ENCODE data around the gene TEX13B. TPM values are rescaled to one million over a fixed set of nuclear protein-coding genes. Genes with fewer than 3 reads are reported as not detected.

The TEX13B gene
- polyA plus RNA-seq, 1 donor from 2014 or later = not detected

DNA sequence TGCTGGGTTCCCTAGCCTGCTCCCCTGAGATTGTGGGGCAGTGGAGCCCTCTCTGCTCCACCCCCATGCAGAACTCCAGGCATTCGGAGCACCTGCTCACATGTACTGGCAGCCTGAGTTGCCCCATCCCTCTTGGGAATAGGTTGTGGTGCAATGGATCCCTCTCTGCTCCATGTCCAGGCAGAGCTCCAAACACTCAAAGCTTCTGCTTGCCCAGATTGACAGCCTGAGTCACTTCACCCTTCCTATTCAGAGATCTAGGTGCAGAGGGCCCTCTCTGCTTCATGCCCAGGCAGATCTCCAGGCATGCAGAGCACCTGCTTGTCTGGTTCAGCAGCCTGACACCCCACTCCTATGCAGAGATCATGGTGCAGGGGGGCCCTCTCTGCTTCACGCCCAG is 18.6 kb upstream of the TEX13B start:
- Histone ChIP-seq H3F3A (ENCODE audit: insufficient read depth, low read length, poor library complexity, severe bottlenecking) (no peaks in the 10 kb centered on the region), H3K4me2 (ENCODE audit: low read length) (no peak overlapping the region)
- TF ChIP-seq RAD21 (conservative IDR thresholded peaks at IDR 0.05) (no peak), MXI1 (conservative IDR thresholded peaks at IDR 0.05; ENCODE audit: poor library complexity, severe bottlenecking) (no peak), TAF1 (IDR thresholded peaks at IDR 0.05; ENCODE audit: low read depth) (no peak), EZH2 (IDR thresholded peaks at IDR 0.05; ENCODE audit: borderline replicate concordance, insufficient read depth, low read length, poor library complexity, severe bottlenecking) (no peak), SMC3 (conservative IDR thresholded peaks at IDR 0.05; ENCODE audit: poor library complexity) (no peak), POLR2AphosphoS5 (IDR thresholded peaks at IDR 0.05) (no peak), EP300 (conservative IDR thresholded peaks at IDR 0.05; ENCODE audit: poor library complexity, severe bottlenecking) (no peak)
- TF ChIP-seq, protein P1, sequence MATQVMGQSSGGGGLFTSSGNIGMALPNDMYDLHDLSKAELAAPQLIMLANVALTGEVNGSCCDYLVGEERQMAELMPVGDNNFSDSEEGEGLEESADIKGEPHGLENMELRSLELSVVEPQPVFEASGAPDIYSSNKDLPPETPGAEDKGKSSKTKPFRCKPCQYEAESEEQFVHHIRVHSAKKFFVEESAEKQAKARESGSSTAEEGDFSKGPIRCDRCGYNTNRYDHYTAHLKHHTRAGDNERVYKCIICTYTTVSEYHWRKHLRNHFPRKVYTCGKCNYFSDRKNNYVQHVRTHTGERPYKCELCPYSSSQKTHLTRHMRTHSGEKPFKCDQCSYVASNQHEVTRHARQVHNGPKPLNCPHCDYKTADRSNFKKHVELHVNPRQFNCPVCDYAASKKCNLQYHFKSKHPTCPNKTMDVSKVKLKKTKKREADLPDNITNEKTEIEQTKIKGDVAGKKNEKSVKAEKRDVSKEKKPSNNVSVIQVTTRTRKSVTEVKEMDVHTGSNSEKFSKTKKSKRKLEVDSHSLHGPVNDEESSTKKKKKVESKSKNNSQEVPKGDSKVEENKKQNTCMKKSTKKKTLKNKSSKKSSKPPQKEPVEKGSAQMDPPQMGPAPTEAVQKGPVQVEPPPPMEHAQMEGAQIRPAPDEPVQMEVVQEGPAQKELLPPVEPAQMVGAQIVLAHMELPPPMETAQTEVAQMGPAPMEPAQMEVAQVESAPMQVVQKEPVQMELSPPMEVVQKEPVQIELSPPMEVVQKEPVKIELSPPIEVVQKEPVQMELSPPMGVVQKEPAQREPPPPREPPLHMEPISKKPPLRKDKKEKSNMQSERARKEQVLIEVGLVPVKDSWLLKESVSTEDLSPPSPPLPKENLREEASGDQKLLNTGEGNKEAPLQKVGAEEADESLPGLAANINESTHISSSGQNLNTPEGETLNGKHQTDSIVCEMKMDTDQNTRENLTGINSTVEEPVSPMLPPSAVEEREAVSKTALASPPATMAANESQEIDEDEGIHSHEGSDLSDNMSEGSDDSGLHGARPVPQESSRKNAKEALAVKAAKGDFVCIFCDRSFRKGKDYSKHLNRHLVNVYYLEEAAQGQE (IDR thresholded peaks at IDR 0.05; ENCODE audit: borderline replicate concordance) = no peak
- TF ChIP-seq, protein P2, sequence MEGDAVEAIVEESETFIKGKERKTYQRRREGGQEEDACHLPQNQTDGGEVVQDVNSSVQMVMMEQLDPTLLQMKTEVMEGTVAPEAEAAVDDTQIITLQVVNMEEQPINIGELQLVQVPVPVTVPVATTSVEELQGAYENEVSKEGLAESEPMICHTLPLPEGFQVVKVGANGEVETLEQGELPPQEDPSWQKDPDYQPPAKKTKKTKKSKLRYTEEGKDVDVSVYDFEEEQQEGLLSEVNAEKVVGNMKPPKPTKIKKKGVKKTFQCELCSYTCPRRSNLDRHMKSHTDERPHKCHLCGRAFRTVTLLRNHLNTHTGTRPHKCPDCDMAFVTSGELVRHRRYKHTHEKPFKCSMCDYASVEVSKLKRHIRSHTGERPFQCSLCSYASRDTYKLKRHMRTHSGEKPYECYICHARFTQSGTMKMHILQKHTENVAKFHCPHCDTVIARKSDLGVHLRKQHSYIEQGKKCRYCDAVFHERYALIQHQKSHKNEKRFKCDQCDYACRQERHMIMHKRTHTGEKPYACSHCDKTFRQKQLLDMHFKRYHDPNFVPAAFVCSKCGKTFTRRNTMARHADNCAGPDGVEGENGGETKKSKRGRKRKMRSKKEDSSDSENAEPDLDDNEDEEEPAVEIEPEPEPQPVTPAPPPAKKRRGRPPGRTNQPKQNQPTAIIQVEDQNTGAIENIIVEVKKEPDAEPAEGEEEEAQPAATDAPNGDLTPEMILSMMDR (IDR thresholded peaks at IDR 0.05; ENCODE audit: poor library complexity, severe bottlenecking) = no peak

DNA sequence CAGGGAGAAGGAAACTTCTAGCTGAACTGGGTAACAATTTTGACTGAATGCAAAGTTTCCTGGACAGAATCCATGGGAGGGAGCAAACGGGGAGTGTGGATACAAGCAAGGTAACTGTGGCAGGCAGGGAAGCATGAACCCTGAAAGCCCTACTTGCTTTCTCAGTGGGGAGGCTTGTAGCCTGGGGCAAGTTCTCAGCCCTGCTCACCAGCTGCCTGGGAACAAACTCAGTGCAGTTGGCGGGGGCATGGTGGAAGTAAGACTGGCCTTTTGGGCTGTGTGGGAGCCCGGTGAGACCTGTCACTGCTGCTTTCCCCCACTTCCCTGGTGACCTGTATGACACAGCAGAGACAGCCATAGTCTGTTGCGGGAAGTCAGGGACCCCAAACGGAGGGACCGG is 14.0 kb upstream of the TEX13B start:
- Histone ChIP-seq H3K27ac (ENCODE audit: low read length) (no peak overlapping the region), H3K4me3 (ENCODE audit: low read length) (no peak overlapping the region), H3K79me2 (replicated peaks; ENCODE audit: insufficient read depth, low read length) (no peaks in the 10 kb centered on the region), H4K20me1 (ENCODE audit: insufficient read depth) (no peaks in the 10 kb centered on the region), H2AFZ (ENCODE audit: low read depth, low read length) (no peak overlapping the region), H3K36me3 (ENCODE audit: insufficient read depth, low read length) (no peaks in the 10 kb centered on the region), H3K27me3 (ENCODE audit: insufficient read depth, low read depth, low read length) (no peaks in the 10 kb centered on the region), H3K4me2 (ENCODE audit: low read length) (no peak overlapping the region), H3F3A (ENCODE audit: insufficient read depth, low read length, poor library complexity, severe bottlenecking) (no peaks in the 10 kb centered on the region), H3K9ac (ENCODE audit: low read length) (no peak overlapping the region), H3K9me2 (ENCODE audit: insufficient read depth, low read length) (no peaks in the 10 kb centered on the region), H3K9me3 (ENCODE audit: low read length) (no peaks in the 10 kb centered on the region)
- TF ChIP-seq MXI1 (conservative IDR thresholded peaks at IDR 0.05; ENCODE audit: poor library complexity, severe bottlenecking) (no peak), SMC3 (conservative IDR thresholded peaks at IDR 0.05; ENCODE audit: poor library complexity) (no peak), RAD21 (conservative IDR thresholded peaks at IDR 0.05) (no peak), POLR2AphosphoS5 (IDR thresholded peaks at IDR 0.05) (no peak), EP300 (conservative IDR thresholded peaks at IDR 0.05; ENCODE audit: poor library complexity, severe bottlenecking) (no peak), EZH2 (IDR thresholded peaks at IDR 0.05; ENCODE audit: borderline replicate concordance, insufficient read depth, low read length, poor library complexity, severe bottlenecking) (no peak), TAF1 (IDR thresholded peaks at IDR 0.05; ENCODE audit: low read depth) (no peak)
- TF ChIP-seq, protein P1 (IDR thresholded peaks at IDR 0.05; ENCODE audit: borderline replicate concordance) = no peak
- TF ChIP-seq, protein P2 (IDR thresholded peaks at IDR 0.05; ENCODE audit: poor library complexity, severe bottlenecking) = no peak

More for the DNA sequence above, 18.6 kb upstream of the TEX13B start:
- Histone ChIP-seq H3K9me3 (ENCODE audit: low read length) (no peaks in the 10 kb centered on the region), H3K9me2 (ENCODE audit: insufficient read depth, low read length) (no peaks in the 10 kb centered on the region), H3K4me3 (ENCODE audit: low read length) (no peak overlapping the region), H3K36me3 (ENCODE audit: insufficient read depth, low read length) (no peaks in the 10 kb centered on the region), H4K20me1 (ENCODE audit: insufficient read depth) (no peaks in the 10 kb centered on the region), H3K79me2 (replicated peaks; ENCODE audit: insufficient read depth, low read length) (no peaks in the 10 kb centered on the region), H2AFZ (ENCODE audit: low read depth, low read length) (no peak overlapping the region), H3K27ac (ENCODE audit: low read length) (no peak overlapping the region), H3K9ac (ENCODE audit: low read length) (no peak overlapping the region), H3K27me3 (ENCODE audit: insufficient read depth, low read depth, low read length) (no peaks in the 10 kb centered on the region)
